GF-D8 (cell line): ENCODE results near the gene TBXA2R.
"Not testable (repeated sequence)": the region's sequence is repeated elsewhere in the genome, so short reads cannot be mapped to it uniquely, and the experiment has no call there.

Experiments used
- DNase-seq: peaks from one replicate; lab custom pipeline; 2025; lab: John Stamatoyannopoulos, UW

The TBXA2R gene

GRCh38 chr19:3606690-3607289 lies at the start of gene TBXA2R:
TBXA2R (minus strand) TSS chr19:3606875; CDS start chr19:3600634, 6,241 bp downstream.
- DNase-seq, result peak; percentile 13

GRCh38 chr19:3656073-3656746 lies 49.5 kb upstream of the TBXA2R start:
- no peak for DNase-seq

GRCh38 chr19:3655402-3656072 lies 48.9 kb upstream of the TBXA2R start:
- DNase-seq, result no peak

GRCh38 chr19:3653865-3654513 lies 47.3 kb upstream of the TBXA2R start:
- DNase-seq, result no peak

GRCh38 chr19:3653081-3653795 lies 46.6 kb upstream of the TBXA2R start:
- no peak for DNase-seq

GRCh38 chr19:3652422-3652821 lies 45.7 kb upstream of the TBXA2R start:
- DNase-seq, result no peak

GRCh38 chr19:3651684-3652083 lies 45.0 kb upstream of the TBXA2R start:
- DNase-seq, result no peak

- no peak for DNase-seq
These were observed 43.2 kb upstream of the TBXA2R start for GRCh38 chr19:3649888-3650287.

GRCh38 chr19:3648037-3648905 lies 41.6 kb upstream of the TBXA2R start:
- no peak for DNase-seq

GRCh38 chr19:3647102-3647501 lies 40.4 kb upstream of the TBXA2R start:
- not testable (repeated sequence) for DNase-seq

- DNase-seq, result no peak
These were observed 39.8 kb upstream of the TBXA2R start for GRCh38 chr19:3646336-3647092.

GRCh38 chr19:3645726-3646125 lies 39.1 kb upstream of the TBXA2R start:
- DNase-seq, result no peak

- DNase-seq, result no peak
These were observed 38.4 kb upstream of the TBXA2R start for GRCh38 chr19:3645067-3645396.

- DNase-seq, result no peak
These were observed 37.8 kb upstream of the TBXA2R start for GRCh38 chr19:3644351-3645066.

GRCh38 chr19:3643674-3644313 lies 37.1 kb upstream of the TBXA2R start:
- DNase-seq, result no peak

- DNase-seq, result no peak
These were observed 36.5 kb upstream of the TBXA2R start for GRCh38 chr19:3642987-3643673.

GRCh38 chr19:3642296-3642695 lies 35.6 kb upstream of the TBXA2R start:
- DNase-seq, result no peak

- no peak for DNase-seq
These were observed 35.0 kb upstream of the TBXA2R start for GRCh38 chr19:3641515-3642269.
